HepG2 (cell line): ENCODE data around the gene HDAC3. TPM values are rescaled to one million over a fixed set of nuclear protein-coding genes. Genes with fewer than 3 reads are reported as not detected.

ENCODE experiments used
- ARID4A ChIP-seq: sonication (generic); formaldehyde crosslinking; IDR thresholded peaks from 2 replicates; pipeline ENCODE4 v1.5.0; 2020; ENCODE audit warnings: mild to moderate bottlenecking, missing genetic modification reagents, borderline replicate concordance
- CCDC6 ChIP-seq: sonication (generic); formaldehyde crosslinking; IDR thresholded peaks from 2 replicates; pipeline ENCODE4 v1.8.1; 2022; ENCODE audit warnings: mild to moderate bottlenecking, missing genetic modification reagents, moderate library complexity
- MAFG ChIP-seq: sonication (generic); formaldehyde crosslinking; IDR thresholded peaks from 2 replicates; pipeline ENCODE4 v1.5.1; 2020; ENCODE audit warnings: mild to moderate bottlenecking, missing genetic modification reagents
- NFKB2 ChIP-seq: sonication (generic); formaldehyde crosslinking; IDR thresholded peaks from 2 replicates; pipeline ENCODE4 v1.4.0; 2020; ENCODE audit warnings: missing genetic modification reagents, borderline replicate concordance
- PITX1 ChIP-seq: sonication (generic); formaldehyde crosslinking; IDR thresholded peaks from 2 replicates; pipeline ENCODE4 v1.5.1; 2020; ENCODE audit warnings: mild to moderate bottlenecking, missing genetic modification reagents
- PRDM10 ChIP-seq: sonication (generic); formaldehyde crosslinking; IDR thresholded peaks from 2 replicates; pipeline ENCODE4 v1.4.0; 2020; ENCODE audit warnings: low read depth, missing genetic modification reagents
- SNAPC2 ChIP-seq: sonication (generic); formaldehyde crosslinking; IDR thresholded peaks from 2 replicates; pipeline ENCODE4 v1.8.1; 2022; ENCODE audit warnings: mild to moderate bottlenecking, missing genetic modification reagents
- ZGPAT ChIP-seq: IDR thresholded peaks from 2 replicates; pipeline ENCODE4 v1.6.1; 2016; ENCODE audit warnings: mild to moderate bottlenecking
- ZNF234 ChIP-seq: sonication (generic); formaldehyde crosslinking; conservative IDR thresholded peaks from 2 replicates; pipeline ENCODE4 v1.5.1; 2020; ENCODE audit warnings: mild to moderate bottlenecking, missing genetic modification reagents
- ZNF251 ChIP-seq: sonication (generic); formaldehyde crosslinking; IDR thresholded peaks from 2 replicates; pipeline ENCODE4 v1.9.0; 2021; ENCODE audit warnings: mild to moderate bottlenecking, missing genetic modification reagents
- ZNF503 ChIP-seq: sonication (generic); formaldehyde crosslinking; IDR thresholded peaks from 2 replicates; pipeline ENCODE4 v1.4.0; 2020; ENCODE audit warnings: missing genetic modification reagents
- ZNF740 ChIP-seq: sonication (generic); formaldehyde crosslinking; IDR thresholded peaks from 2 replicates; pipeline ENCODE4 v1.4.0; 2020; ENCODE audit warnings: missing genetic modification reagents
- ZNF83 ChIP-seq: sonication (generic); formaldehyde crosslinking; IDR thresholded peaks from 2 replicates; pipeline ENCODE4 v1.4.0; 2020; ENCODE audit warnings: missing genetic modification reagents, mild to moderate bottlenecking, borderline replicate concordance
- ZSCAN21 ChIP-seq: sonication (generic); formaldehyde crosslinking; IDR thresholded peaks from 2 replicates; pipeline ENCODE4 v1.8.0; 2022; ENCODE audit warnings: mild to moderate bottlenecking, missing genetic modification reagents, moderate library complexity, borderline replicate concordance
- ZSCAN30 ChIP-seq: sonication (generic); formaldehyde crosslinking; IDR thresholded peaks from 2 replicates; pipeline ENCODE4 v1.5.0; 2020; ENCODE audit warnings: mild to moderate bottlenecking, missing genetic modification reagents
- polyA plus RNA-seq, 8 experiments: library from polyadenylated mRNA; depleted of rRNA in 3 of 8; stranded (reverse) in 7 of 8; unstranded in 1 of 8; fragments of >200 nt; fragmentation: Illumina TruSeq in 4 of 8; extraction: Trizol in 4 of 8; gene quantifications; 2 replicates each; pipeline versions ENCODE4 v1.2.1 to v1.2.3, GENCODE V29; 2011 to 2016; ENCODE audit warnings: low read depth in 4 of 8, missing spikeins in 1 of 8, mixed read lengths in 1 of 8; ENCODE audit not compliant: insufficient read depth in 1 of 8
- total RNA-seq, 5 experiments: library from RNA; depleted of rRNA; stranded (reverse); fragments of >200 nt; fragmentation: Illumina TruSeq; extraction: Trizol; gene quantifications; 2 replicates each; pipeline ENCODE4 v1.2.3, GENCODE V29; 2016; ENCODE audit warnings: low read depth in 1 of 5

Gene HDAC3
- total and polyA plus RNA-seq, 2 of the 13 experiments (the other 11 are each of a cell fraction or from before 2014, with no cell fraction given) = 84.0 to 94.1 TPM

GRCh38 chr5:141637767-141638419 lies 1.2 kb upstream of the HDAC3 start (continued):
- TF ChIP-seq ZNF234 = no peak
- peak; percentile 75 for TF ChIP-seq PRDM10 (CRISPR knock-in tag)
- no peak for TF ChIP-seq ZSCAN30 (CRISPR knock-in tag)
- TF ChIP-seq ZSCAN21 = peak; percentile 65; the same call in 1 of the 2 replicates
- TF ChIP-seq MAFG (CRISPR knock-in tag) = no peak
- TF ChIP-seq ZNF503 (CRISPR knock-in tag) = no peak
- TF ChIP-seq ARID4A (CRISPR knock-in tag) = peak; percentile 54; the same call in 1 of the 2 replicates
- TF ChIP-seq NFKB2 (CRISPR knock-in tag) = no peak
- TF ChIP-seq ZNF83 (CRISPR knock-in tag) = no peak
- TF ChIP-seq ZGPAT = no peak
- no peak for TF ChIP-seq PITX1 (CRISPR knock-in tag)
- no peak for TF ChIP-seq ZNF740 (CRISPR knock-in tag)
- no peak for TF ChIP-seq SNAPC2 (CRISPR knock-in tag)
- TF ChIP-seq ZNF251 (CRISPR knock-in tag) = no peak
- no peak for TF ChIP-seq CCDC6
